ENCODE results near the gene B3GNT4.

DNA sequence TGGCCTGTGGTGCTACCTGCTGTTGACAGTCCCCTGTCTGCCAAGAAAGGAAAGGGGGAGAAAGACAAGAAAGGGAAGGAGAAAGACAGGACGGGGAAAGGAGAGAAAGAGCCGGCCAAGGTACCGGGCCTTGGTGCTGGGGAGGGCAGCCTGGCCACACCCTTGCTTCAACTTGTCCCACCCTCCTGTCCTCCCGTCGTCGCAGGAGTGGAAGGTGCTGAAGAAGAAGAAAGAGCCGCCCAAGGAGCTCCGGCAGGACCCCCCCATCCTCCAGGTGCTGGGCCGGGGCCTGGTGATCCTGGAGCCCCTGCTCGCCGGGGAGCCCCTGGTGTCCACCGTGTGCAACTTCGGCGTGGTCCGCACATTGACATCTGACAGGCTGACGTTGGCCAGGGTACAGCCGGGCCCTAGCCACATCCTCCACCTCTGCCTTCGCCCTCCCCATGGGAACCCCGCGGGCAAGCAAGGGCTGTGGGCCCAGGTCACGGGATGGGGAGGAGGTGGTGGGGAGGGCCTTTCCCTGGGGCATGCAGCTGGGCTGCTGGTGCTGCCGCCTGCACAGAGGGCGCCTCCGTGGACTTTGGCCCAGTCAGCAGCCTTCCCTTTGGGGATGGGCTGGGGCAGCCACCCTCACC lies 2.9 kb upstream of the B3GNT4 start:
- no peak for TF ChIP-seq CTCF (IDR thresholded peaks at IDR 0.05)
- TF ChIP-seq POLR2A (IDR thresholded peaks at IDR 0.05) = no peak
- no peak for TF ChIP-seq POLR2AphosphoS5 (IDR thresholded peaks at IDR 0.05)
